ENCODE results near the gene NOTCH3.
A peak's percentile ranks its signal among the peaks of the same experiment; 100 is the strongest.

NOTCH3 gene

GRCh38 chr19:15115762-15116615 is 84.8 kb downstream of the NOTCH3 start:
- H3K4me1 Mint-ChIP-seq = no peaks in the 10 kb centered on the region
- no peak overlapping the region for H3K4me3 Mint-ChIP-seq
- peaks cover 64% of the 10 kb centered on the region for H3K36me3 Mint-ChIP-seq
- ATAC-seq = no peak
- no peaks in the 10 kb centered on the region for H3K27me3 Mint-ChIP-seq
- H3K27ac Mint-ChIP-seq = no peak overlapping the region
- H3K9me3 Mint-ChIP-seq = no peaks in the 10 kb centered on the region

GRCh38 chr19:15115080-15115479 is 85.7 kb downstream of the NOTCH3 start:
- no peaks in the 10 kb centered on the region for H3K4me1 Mint-ChIP-seq

GRCh38 chr19:15114153-15114540 is 86.6 kb downstream of the NOTCH3 start:
- ATAC-seq = no peak
- Mint-ChIP-seq H3K4me1 (no peaks in the 10 kb centered on the region), H3K27ac (no peak overlapping the region), H3K36me3 (peaks cover 46% of the 10 kb centered on the region), H3K4me3 (no peak overlapping the region), H3K9me3 (no peaks in the 10 kb centered on the region), H3K27me3 (peaks cover 6% of the 10 kb centered on the region)

More at GRCh38 chr19:15115080-15115479, 85.7 kb downstream of the NOTCH3 start:
- peaks cover 55% of the 10 kb centered on the region for H3K36me3 Mint-ChIP-seq
- H3K4me3 Mint-ChIP-seq = no peak overlapping the region
- H3K9me3 Mint-ChIP-seq = no peaks in the 10 kb centered on the region
- no peak for ATAC-seq
- H3K27me3 Mint-ChIP-seq = no peaks in the 10 kb centered on the region
- no peak overlapping the region for H3K27ac Mint-ChIP-seq

- no peaks in the 10 kb centered on the region for H3K9me3 Mint-ChIP-seq
- H3K27ac Mint-ChIP-seq = no peak overlapping the region
- H3K36me3 Mint-ChIP-seq = peaks cover 39% of the 10 kb centered on the region
- H3K4me1 Mint-ChIP-seq = peaks cover under 1% of the 10 kb centered on the region
- no peak for ATAC-seq
- peaks cover 12% of the 10 kb centered on the region for H3K27me3 Mint-ChIP-seq
- no peak overlapping the region for H3K4me3 Mint-ChIP-seq
Observed at GRCh38 chr19:15113245-15114152, 87.3 kb downstream of the NOTCH3 start.

GRCh38 chr19:15112385-15112784 is 88.4 kb downstream of the NOTCH3 start:
- Mint-ChIP-seq H3K27ac (no peak overlapping the region), H3K9me3 (no peaks in the 10 kb centered on the region), H3K36me3 (peaks cover 28% of the 10 kb centered on the region), H3K27me3 (peaks cover 22% of the 10 kb centered on the region), H3K4me3 (no peak overlapping the region), H3K4me1 (peaks cover 9% of the 10 kb centered on the region)
- ATAC-seq = no peak

GRCh38 chr19:15111758-15112157 is 89.0 kb downstream of the NOTCH3 start:
- peaks cover 25% of the 10 kb centered on the region for H3K27me3 Mint-ChIP-seq
- no peak overlapping the region for H3K27ac Mint-ChIP-seq
- no peaks in the 10 kb centered on the region for H3K9me3 Mint-ChIP-seq
- H3K4me1 Mint-ChIP-seq = peaks cover 11% of the 10 kb centered on the region
- no peak for ATAC-seq
- peaks cover 22% of the 10 kb centered on the region for H3K36me3 Mint-ChIP-seq
- no peak overlapping the region for H3K4me3 Mint-ChIP-seq

- H3K27me3 Mint-ChIP-seq = peaks cover 39% of the 10 kb centered on the region
- ATAC-seq = no peak
- H3K4me1 Mint-ChIP-seq = peaks cover 15% of the 10 kb centered on the region
- no peak overlapping the region for H3K27ac Mint-ChIP-seq
- no peaks in the 10 kb centered on the region for H3K9me3 Mint-ChIP-seq
- H3K4me3 Mint-ChIP-seq = no peak overlapping the region
- peaks cover 15% of the 10 kb centered on the region for H3K36me3 Mint-ChIP-seq
Observed at GRCh38 chr19:15110418-15110815, 90.4 kb downstream of the NOTCH3 start.

- H3K4me1 Mint-ChIP-seq = peaks cover 15% of the 10 kb centered on the region
- no peak overlapping the region for H3K4me3 Mint-ChIP-seq
- no peaks in the 10 kb centered on the region for H3K9me3 Mint-ChIP-seq
- no peak overlapping the region for H3K27ac Mint-ChIP-seq
- ATAC-seq = peak; percentile 18
- peaks cover 10% of the 10 kb centered on the region for H3K36me3 Mint-ChIP-seq
- peaks cover 42% of the 10 kb centered on the region for H3K27me3 Mint-ChIP-seq
Observed at GRCh38 chr19:15109768-15110417, 90.9 kb downstream of the NOTCH3 start.
